ENCODE results near the gene ANO8.

The ANO8 gene

GRCh38 chr19:17327654-17328516, 6.8 kb downstream of the ANO8 start:
- DNase-seq = peak; percentile 68

GRCh38 chr19:17327068-17327653, 7.5 kb downstream of the ANO8 start:
- DNase-seq = no peak

- no peak for DNase-seq
Observed at GRCh38 chr19:17326595-17326966, 8.1 kb downstream of the ANO8 start.

- no peak for DNase-seq
Observed at GRCh38 chr19:17325881-17326594, 8.6 kb downstream of the ANO8 start.

GRCh38 chr19:17325133-17325532, 9.5 kb downstream of the ANO8 start:
- no peak for DNase-seq

GRCh38 chr19:17324357-17325114, 10.1 kb downstream of the ANO8 start:
- DNase-seq = no peak

- DNase-seq = no peak
Observed at GRCh38 chr19:17323964-17324332, 10.7 kb downstream of the ANO8 start.

- DNase-seq = no peak
Observed at GRCh38 chr19:17323300-17323963, 11.2 kb downstream of the ANO8 start.

- no peak for DNase-seq
Observed at GRCh38 chr19:17322854-17323253, 11.8 kb downstream of the ANO8 start.

- no peak for DNase-seq
Observed at GRCh38 chr19:17321655-17322489, 12.8 kb downstream of the ANO8 start.

GRCh38 chr19:17320435-17320834, 14.2 kb downstream of the ANO8 start:
- DNase-seq = no peak

GRCh38 chr19:17319473-17320238, 15.0 kb downstream of the ANO8 start:
- no peak for DNase-seq

- DNase-seq = no peak
Observed at GRCh38 chr19:17318966-17319365, 15.7 kb downstream of the ANO8 start.

- no peak for DNase-seq
Observed at GRCh38 chr19:17314007-17314593, 20.6 kb downstream of the ANO8 start.

- no peak for DNase-seq
Observed at GRCh38 chr19:17312189-17313113, 22.2 kb downstream of the ANO8 start.

- no peak for DNase-seq
Observed at GRCh38 chr19:17311455-17312188, 23.0 kb downstream of the ANO8 start.

GRCh38 chr19:17309965-17310461, 24.6 kb downstream of the ANO8 start:
- no peak for DNase-seq

Data from retina (tissue), 1 donor.